Stimulated activated CD8-positive, alpha-beta memory T cell treated with anti-CD3 and anti-CD28 coated beads, Interleukin-7, amount 100 ng/mL, for 4 hours (primary cell): Measurements from ENCODE around the gene TMEM18.
"Not testable (repeated sequence)": the region's sequence is repeated elsewhere in the genome, so short reads cannot be mapped to it uniquely, and the experiment has no call there.

Experiments used
- DNase-seq, 2 donors: peaks; one replicate each; pipeline ENCODE4 v3.0.0-alpha.2; 2020; ENCODE audit warnings: low read depth in 2 of 2

The TMEM18 gene

GRCh38 chr2:693606-694005 is 16.4 kb upstream of the TMEM18 start:
- DNase-seq, result no peak

DNA sequence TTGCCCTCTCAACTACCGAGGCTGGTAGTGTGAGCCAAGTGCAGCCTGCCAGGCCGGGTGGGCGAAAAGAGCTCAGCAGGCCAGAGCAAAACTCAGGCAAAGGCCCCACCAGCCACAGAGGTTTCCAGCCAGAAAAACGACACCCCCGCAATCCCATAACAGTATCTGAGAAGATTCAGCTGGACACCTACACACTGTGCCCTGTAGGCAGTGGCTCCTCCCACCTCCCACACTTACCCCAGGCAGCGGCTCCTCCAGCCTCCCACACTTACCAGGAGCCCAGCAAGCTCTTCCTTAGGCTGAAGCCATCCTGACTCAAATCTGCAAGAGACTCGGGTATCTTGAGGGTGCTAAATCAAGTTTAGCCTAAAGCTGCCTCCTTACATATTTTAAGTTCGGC is 15.6 kb upstream of the TMEM18 start:
- peak in 1 of 2 donors; percentile 5 for DNase-seq

DNA sequence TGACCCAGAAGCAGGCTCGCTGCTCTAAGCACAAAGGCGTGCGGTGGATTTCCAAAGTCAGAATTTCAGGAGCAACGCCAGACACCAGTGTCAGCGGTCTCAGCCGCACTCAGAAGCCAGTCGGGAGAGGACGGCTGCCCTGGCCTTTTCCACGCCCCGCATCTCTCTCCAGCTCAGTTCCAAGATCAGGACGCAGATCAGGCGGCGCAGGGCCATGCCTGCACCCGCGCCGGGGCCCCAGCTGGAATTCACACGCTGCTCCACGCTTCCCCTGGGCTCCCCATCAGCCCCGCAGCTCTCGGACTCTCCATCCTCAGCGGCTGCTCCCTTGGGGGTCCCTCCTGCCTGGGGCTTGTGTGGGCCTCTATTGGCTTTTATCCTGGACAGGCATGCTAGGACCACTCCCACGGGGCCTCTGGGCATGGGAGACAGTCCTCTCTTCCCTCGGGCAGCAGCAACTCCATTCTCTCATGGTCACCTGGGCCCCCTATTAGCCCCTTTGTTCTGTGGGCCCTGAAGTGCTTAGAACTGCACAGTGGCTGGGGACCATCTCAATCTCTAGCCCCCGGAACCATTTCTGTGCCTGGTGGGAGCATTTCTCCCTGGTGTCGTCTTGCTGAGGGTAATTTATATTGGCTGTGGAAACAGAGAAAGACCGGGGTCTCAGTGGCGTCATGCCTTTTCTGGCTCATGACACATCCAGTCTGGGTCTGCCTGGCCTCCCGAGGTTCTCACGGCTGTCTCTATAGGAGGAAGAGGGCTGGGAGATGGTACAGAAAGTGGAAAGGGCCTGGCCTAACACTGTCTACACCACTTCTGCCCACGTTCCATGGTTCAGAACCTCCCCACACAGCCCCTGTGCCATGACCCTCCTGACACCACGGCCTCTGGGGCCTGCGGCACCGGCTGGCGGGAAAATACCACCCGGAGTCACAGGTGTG is 14.9 kb upstream of the TMEM18 start:
- DNase-seq, result no peak

- no peak for DNase-seq
Observed at GRCh38 chr2:690799-691198, 13.6 kb upstream of the TMEM18 start.

DNA sequence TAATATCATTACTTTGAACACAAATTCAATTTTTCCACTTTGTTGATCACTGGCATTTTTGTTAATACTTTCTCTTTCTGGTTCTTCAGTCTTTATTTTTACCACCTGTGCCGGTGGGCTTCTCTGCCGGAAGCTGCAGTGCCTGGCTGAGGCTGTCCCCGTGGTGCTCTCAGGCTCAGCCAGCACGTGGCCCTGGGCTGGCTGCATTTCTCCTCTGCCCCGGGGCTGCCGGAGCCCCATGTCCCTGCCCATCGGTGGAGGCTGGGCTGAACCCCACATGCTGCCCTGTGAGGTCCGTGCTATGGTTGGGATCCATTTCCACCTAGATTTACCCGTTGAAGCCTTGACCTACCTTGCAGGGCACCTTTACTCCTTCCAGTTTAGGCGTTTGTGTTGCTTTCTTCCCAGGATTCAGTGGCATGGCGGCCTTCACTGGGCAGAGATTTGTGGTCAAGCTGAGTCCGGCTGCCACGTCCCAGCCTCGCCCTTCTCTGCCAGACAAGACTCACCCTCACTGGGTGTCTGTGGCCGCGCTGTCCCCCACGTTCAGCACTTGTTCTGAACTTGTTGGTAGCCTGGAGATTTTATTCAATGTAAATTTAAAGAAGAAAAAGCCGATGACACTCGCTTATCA is 12.8 kb upstream of the TMEM18 start:
- no peak for DNase-seq

DNA sequence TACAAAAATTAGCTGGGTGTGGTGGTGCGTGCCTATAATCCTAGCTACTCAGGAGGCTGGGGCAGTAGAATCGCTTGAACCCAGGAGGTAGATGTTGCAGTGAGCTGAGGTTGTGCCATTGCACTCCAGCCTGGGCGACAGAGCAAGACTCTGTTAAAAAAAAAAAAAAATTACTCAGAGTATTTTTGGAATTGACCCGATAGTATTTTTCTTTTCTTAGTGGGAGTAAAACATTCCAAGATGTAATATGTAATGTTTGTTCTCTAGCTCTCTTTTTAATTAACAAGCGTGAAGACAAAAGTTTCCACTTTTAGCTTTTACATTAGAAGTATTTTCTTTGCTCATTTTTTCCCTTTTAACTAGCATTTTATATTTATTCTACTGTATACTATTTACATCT is 12.0 kb upstream of the TMEM18 start:
- DNase-seq, result no peak

DNA sequence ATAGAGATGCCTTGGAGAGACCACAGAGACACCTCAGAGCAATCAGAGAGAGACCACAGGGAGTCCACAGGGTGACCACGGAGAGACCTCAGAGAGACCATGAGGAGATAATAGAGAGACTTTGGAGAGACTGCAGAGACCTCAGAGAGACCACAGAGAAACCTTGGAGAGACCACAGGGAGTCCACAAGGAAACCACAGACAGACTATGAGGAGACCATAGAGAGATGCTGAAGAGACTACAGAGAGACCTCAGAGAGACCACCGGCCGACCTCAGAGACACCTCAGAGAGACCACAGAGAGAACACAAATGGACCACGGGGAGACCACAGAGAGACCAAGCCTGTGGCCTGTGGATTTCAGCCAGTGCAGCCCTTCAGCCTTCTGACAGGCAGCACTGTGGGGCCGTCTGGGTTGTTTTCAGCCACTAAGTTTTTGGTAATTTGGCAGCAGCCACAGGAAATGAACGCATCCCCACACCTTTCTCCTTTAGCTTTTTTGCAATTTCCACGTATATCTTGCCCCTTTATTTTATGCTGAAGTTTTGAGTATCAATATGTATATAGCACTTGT is 11.4 kb upstream of the TMEM18 start:
- DNase-seq, result no peak

DNA sequence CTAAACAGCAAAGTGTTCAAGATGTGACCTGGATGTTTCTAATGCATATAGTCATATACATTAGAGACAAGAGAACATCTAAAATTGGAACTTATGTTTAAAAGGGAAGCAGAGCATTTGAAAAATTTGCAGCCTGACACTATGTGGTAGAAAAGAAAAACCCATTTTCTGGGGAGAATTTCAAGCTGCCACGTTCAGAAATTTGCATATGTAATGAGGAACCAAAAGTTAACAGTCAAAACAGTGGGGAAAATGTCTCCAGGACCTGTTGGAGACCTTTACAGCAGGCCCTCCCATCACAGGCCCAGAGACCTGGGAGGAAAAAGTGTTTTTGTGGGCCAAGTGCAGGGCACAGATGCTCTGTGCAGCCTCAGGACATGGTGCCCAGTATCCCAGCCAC is 8.2 kb upstream of the TMEM18 start:
- no peak for DNase-seq

GRCh38 chr2:684913-685312 is 7.7 kb upstream of the TMEM18 start:
- DNase-seq, result not testable (repeated sequence)

DNA sequence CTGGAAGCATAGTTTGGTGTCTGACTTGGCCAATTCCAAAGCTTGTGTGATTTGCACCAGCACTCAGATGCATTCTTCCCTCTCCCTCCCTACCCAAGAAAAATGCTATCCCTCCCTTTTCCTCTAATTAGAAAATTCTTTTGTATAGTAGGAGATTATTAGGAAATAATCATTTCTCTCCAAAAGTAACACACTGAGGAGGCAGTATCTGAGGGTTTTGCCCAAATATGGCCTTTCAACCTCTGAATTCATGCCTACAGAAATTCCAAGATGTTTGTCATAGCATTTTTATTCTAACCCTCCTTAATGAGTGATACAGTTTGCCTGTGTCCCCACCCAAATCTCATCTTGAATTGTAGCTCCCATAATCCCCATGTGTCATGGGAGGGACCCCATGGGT is 5.0 kb upstream of the TMEM18 start:
- DNase-seq, result no peak

GRCh38 chr2:681312-681711 is 4.1 kb upstream of the TMEM18 start:
- DNase-seq, result no peak

GRCh38 chr2:680496-680895 is 3.3 kb upstream of the TMEM18 start:
- DNase-seq, result no peak

GRCh38 chr2:678964-679363 is 1.8 kb upstream of the TMEM18 start:
- no peak for DNase-seq

GRCh38 chr2:677959-678550 is 849 bp upstream of the TMEM18 start:
- DNase-seq, result no peak

- DNase-seq, result peak in 1 of 2 donors; percentile 91
Observed at GRCh38 chr2:676647-677055, 555 bp downstream of the TMEM18 start.

GRCh38 chr2:675982-676646 is 1.1 kb downstream of the TMEM18 start:
- no peak for DNase-seq

DNA sequence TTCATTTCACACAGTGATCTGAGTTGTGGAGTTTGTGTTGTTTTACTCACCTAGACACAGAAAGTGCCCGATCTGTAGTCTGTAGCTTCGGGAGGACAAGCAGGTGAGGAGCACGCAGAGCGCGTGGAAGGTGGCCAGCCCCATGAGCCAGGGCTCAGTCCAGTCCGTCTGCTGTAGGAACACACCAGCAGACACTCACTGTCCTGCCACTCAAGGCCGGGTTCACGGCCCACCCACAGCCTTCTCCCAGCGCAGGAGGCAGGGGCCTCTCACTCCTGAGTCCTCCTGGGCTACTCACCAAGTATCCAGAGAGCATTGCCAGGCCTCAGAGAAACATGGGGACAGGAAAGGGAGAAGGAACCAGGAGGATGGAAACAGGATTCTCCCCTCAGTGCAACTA is 1.7 kb downstream of the TMEM18 start:
- no peak for DNase-seq

DNA sequence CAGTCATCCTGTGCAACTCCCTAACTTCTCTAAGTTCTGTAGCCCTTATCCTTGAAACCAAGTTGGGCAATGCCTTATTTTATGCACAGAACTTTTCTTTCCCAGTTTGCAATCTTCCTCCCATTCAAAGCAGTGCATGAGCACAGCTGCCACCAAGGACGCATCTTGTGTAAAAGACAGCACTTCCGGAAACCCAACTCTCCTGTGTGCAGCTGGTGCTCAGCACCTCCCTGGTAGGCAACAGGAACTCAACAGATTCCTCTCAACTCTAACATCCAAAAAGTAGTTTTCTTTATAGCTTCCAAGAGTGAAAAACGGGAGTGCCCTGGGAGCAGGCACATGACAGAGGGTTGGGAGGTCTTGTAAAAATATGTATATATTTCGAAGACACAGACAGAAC is 2.2 kb downstream of the TMEM18 start:
- no peak for DNase-seq

GRCh38 chr2:674321-674985 is 2.8 kb downstream of the TMEM18 start:
- DNase-seq, result no peak

DNA sequence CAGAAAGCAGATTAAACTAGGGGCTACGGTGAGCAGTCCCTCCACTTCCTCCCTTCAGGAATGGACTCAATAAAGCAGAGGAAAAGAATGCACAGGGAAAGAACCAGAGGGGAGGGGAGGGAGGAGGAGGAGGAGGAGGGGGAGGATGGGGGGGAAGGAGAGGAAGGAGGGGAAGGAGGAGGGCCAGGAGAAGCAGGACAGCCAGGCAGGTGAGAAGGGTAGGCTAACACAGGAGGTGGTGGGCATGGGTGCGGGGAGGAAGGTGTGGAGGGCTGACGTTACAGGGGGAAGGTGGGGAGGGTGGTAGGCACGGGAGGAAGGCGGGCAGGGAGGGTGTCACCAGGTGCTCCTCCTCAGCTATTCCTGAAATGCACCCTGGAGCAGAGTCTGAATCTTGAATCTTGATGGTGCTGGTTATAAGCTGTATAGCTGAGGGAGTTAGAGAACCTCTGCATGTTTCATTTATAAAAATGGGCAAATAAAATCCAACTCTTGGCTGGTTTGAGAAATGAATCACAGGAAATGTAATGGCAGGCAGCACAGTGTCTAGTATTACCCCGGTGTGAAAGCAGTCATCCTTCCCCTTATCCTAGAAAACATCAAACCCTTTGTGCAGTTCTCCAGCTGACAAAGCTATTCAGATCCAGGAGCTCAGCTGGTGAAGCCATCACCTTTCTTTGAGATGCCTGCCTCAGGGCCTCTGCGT is 3.4 kb downstream of the TMEM18 start:
- no peak for DNase-seq

- DNase-seq, result no peak
Observed at GRCh38 chr2:673016-673415, 4.2 kb downstream of the TMEM18 start.
